Right lobe of liver (tissue), 4 donors: Measurements from ENCODE around the gene CBX1.

Source experiments
- POLR2A ChIP-seq: fragments of 450-650 bp; IDR thresholded peaks from one replicate; pipeline ENCODE4 v1.6.1; 2017; ENCODE audit warnings: antibody characterized with exemption, mild to moderate bottlenecking
- TF ChIP-seq, protein P1 (sequence below), 4 donors: fragments of 200-600 bp in 3 of 4; fragments of 450-650 bp in 1 of 4; IDR thresholded peaks; one replicate each; pipeline versions ENCODE4 v1.5.1 to v1.8.0; 2016 to 2022; ENCODE audit warnings: antibody characterized with exemption in 4 of 4, mild to moderate bottlenecking in 2 of 4
- donor health status: DM: no; HTN: no; CAD: no.
- donor health status: DM: no; HTN: no; CAD: no.
- donor health status: DM: no; HTN: yes; CAD: no.

DNA sequence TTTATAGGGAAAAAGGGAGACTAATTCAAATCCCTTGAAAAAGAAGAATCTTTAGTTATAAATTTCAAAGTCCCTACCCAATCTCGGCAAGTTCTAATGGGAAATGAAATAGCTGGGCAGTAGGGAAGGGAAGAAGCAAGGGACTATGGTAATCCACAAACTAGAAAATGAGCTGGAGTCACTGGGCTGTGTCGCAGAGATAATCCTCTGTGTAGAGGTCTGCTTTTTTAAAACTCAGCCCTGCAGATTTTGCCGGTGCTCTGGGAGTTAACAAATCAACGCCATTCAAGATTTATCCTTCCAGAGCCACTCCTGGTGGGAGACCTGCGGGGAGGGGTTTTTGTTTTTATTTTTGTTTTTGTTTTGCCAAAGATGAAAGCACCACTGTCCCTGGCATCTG is 27.1 kb upstream of the CBX1 start:
- TF ChIP-seq, protein P1, sequence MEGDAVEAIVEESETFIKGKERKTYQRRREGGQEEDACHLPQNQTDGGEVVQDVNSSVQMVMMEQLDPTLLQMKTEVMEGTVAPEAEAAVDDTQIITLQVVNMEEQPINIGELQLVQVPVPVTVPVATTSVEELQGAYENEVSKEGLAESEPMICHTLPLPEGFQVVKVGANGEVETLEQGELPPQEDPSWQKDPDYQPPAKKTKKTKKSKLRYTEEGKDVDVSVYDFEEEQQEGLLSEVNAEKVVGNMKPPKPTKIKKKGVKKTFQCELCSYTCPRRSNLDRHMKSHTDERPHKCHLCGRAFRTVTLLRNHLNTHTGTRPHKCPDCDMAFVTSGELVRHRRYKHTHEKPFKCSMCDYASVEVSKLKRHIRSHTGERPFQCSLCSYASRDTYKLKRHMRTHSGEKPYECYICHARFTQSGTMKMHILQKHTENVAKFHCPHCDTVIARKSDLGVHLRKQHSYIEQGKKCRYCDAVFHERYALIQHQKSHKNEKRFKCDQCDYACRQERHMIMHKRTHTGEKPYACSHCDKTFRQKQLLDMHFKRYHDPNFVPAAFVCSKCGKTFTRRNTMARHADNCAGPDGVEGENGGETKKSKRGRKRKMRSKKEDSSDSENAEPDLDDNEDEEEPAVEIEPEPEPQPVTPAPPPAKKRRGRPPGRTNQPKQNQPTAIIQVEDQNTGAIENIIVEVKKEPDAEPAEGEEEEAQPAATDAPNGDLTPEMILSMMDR (IDR thresholded peaks at IDR 0.05): no peak
- TF ChIP-seq POLR2A: no peak
